Measurements from ENCODE around the gene PNMT. TPM values are rescaled to one million over a fixed set of nuclear protein-coding genes. Genes with fewer than 3 reads are reported as not detected.

Gene PNMT
- total and polyA plus RNA-seq, 2 of the 13 experiments (the other 11 are each of a cell fraction or from before 2014, with no cell fraction given), result 0.25 TPM; not detected in 1

DNA sequence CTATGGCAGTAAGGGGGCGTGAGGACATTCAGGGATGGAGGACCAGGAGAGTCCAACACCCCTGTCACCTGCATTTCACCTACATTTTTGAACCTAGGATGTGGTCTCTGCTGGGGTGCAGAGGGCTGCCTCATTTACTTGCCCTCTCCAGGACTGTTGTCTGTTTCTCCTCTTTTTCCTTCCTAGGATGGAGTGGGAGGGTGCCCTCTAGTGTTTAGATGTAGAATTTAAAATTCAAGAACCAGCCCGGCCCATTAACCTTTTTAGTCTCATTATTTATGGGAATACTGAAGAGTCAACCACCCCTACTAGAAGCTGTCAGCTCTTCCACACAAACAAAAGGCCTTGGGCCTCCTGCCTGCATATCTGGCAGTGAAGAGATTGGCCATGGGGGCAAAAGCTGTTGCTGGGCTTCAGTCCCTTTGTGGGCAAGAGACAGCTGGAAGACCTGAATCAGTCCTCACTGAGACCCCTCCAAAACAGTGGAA is 33.8 kb upstream of the PNMT start (continued):
- 0 out of 2 replicates have a peak, but pooled peaks have one; percentile 26 for TF ChIP-seq TBX2 (CRISPR knock-in tag; IDR thresholded peaks at IDR 0.05; ENCODE audit: borderline replicate concordance)
- 0 out of 2 replicates have a peak, but pooled peaks have one; percentile 21 for TF ChIP-seq ERF (CRISPR knock-in tag; IDR thresholded peaks at IDR 0.05)
- TF ChIP-seq ZNF501 (CRISPR knock-in tag; IDR thresholded peaks at IDR 0.05), result peak; percentile 70; the same call in 1 of the 2 replicates
- 0 out of 2 replicates have a peak, but pooled peaks have one; percentile 44 for TF ChIP-seq ZNF772 (CRISPR knock-in tag; IDR thresholded peaks at IDR 0.05)
- TF ChIP-seq STAG1 (CRISPR knock-in tag; IDR thresholded peaks at IDR 0.05), result peak; percentile 33

DNA sequence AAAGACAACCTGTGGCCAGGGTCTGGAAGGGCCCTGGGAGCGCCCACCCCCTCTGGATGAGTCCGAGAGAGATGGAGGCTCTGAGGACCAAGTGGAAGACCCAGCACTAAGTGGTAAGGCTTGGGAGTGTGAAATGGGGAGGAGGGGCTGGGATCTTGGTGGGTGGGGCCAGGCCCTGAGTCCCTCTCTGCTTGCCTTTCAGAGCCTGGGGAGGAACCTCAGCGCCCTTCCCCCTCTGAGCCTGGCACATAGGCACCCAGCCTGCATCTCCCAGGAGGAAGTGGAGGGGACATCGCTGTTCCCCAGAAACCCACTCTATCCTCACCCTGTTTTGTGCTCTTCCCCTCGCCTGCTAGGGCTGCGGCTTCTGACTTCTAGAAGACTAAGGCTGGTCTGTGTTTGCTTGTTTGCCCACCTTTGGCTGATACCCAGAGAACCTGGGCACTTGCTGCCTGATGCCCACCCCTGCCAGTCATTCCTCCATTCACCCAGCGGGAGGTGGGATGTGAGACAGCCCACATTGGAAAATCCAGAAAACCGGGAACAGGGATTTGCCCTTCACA is 32.6 kb upstream of the PNMT start:
- intact Hi-C loops (cut with micrococcal nuclease; ENCODE audit: unreplicated experiment) (no loop called here), in situ Hi-C loops (cut with HindIII; ENCODE audit: extremely low pct_ligation_motif_present, low pct_unique_long_range_greater_than_20kb) (no loop called here)
- peaks cover 3 to 26% of the 10 kb centered on the region in 2 experiments; a peak in 3 of 5 replicates for H3K27me3 ChIP-seq (ENCODE audit: control insufficient read depth in 1 of 2, insufficient read depth in 2 of 2, low read length in 2 of 2)
- FAIRE-seq (no peak), DNase-seq (ENCODE audit: low spot score) (no peak), ATAC-seq (no peak)
- H3K9ac ChIP-seq (ENCODE audit: insufficient read depth, low read depth, low read length), result peak overlapping the region; percentile 89; the same call in 1 of the 2 replicates
- no peaks in the 10 kb centered on the region for H4K20me1 ChIP-seq (ENCODE audit: insufficient read depth, low read length)
- H3K36me3 ChIP-seq (replicated peaks in 1 of 2; ENCODE audit: control insufficient read depth in 1 of 2, insufficient read depth in 2 of 2, low read length in 2 of 2), result no peaks in the 10 kb centered on the region; a peak in 1 of 5 replicates
- peak overlapping the region; percentile 99 for H3K4me2 ChIP-seq (ENCODE audit: low read depth, low read length)
- H3K9me3 ChIP-seq (ENCODE audit: low read length), result no peaks in the 10 kb centered on the region
- peaks cover 86% of the 10 kb centered on the region for H3K4me1 ChIP-seq (ENCODE audit: insufficient read depth, low read length)
- H3K27ac ChIP-seq (ENCODE audit: extremely low read length, insufficient read depth, low read length), result no peak overlapping the region
- 58% methylated on average over 8 of the region's 8 CpGs for WGBS (ENCODE audit: low lambda C conversion rate)
- ChIA-PET POLR2A (interaction anchor here (0.9 to 2.6 kb wide), 4 partner anchors 12 to 104 kb away, joined by 3 to 7 read pairs (median 4); partner anchors contain the start of gene ERBB2), CTCF (ENCODE audit: low intra/inter-chr PET ratio, low total read pairs) (interaction anchor here (2.8 to 5.6 kb wide), 2 partner anchors 13 to 18 kb away, joined by 12 to 70 read pairs; no protein-coding TSS in a partner anchor)
- TF ChIP-seq, protein P1, sequence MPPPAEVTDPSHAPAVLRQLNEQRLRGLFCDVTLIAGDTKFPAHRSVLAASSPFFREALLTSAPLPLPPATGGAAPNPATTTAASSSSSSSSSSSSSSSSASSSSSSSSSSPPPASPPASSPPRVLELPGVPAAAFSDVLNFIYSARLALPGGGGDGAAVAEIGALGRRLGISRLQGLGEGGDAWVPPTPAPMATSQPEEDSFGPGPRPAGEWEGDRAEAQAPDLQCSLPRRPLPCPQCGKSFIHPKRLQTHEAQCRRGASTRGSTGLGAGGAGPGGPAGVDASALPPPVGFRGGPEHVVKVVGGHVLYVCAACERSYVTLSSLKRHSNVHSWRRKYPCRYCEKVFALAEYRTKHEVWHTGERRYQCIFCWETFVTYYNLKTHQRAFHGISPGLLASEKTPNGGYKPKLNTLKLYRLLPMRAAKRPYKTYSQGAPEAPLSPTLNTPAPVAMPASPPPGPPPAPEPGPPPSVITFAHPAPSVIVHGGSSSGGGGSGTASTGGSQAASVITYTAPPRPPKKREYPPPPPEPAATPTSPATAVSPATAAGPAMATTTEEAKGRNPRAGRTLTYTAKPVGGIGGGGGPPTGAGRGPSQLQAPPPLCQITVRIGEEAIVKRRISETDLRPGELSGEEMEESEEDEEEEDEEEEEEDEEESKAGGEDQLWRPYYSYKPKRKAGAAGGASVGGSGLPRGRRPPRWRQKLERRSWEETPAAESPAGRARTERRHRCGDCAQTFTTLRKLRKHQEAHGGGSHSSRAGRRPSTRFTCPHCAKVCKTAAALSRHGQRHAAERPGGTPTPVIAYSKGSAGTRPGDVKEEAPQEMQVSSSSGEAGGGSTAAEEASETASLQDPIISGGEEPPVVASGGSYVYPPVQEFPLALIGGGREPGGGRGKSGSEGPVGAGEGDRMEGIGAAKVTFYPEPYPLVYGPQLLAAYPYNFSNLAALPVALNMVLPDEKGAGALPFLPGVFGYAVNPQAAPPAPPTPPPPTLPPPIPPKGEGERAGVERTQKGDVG (CRISPR knock-in tag; IDR thresholded peaks at IDR 0.05; ENCODE audit: borderline replicate concordance), result 0 out of 2 replicates have a peak, but pooled peaks have one; percentile 26
- TF ChIP-seq ZNF296 (CRISPR knock-in tag; conservative IDR thresholded peaks at IDR 0.05) (0 out of 2 replicates have a peak, but pooled peaks have one; percentile 36), HNRNPL (IDR thresholded peaks at IDR 0.05; ENCODE audit: low read depth, low read length) (0 out of 2 replicates have a peak, but pooled peaks have one; percentile 54), ZNF557 (CRISPR knock-in tag; IDR thresholded peaks at IDR 0.05) (no peak)
- TF ChIP-seq, protein P2, sequence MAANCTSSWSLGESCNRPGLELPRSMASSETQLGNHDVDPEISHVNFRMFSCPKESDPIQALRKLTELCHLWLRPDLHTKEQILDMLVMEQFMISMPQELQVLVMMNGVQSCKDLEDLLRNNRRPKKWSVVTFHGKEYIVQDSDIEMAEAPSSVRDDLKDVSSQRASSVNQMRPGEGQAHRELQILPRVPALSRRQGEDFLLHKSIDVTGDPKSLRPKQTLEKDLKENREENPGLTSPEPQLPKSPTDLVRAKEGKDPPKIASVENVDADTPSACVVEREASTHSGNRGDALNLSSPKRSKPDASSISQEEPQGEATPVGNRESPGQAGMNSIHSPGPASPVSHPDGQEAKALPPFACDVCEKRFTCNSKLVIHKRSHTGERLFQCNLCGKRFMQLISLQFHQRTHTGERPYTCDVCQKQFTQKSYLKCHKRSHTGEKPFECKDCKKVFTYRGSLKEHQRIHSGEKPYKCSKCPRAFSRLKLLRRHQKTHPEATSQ (CRISPR knock-in tag; IDR thresholded peaks at IDR 0.05; ENCODE audit: borderline replicate concordance), result no peak
- H3K4me3 ChIP-seq (replicated peaks in 1 of 3; ENCODE audit: insufficient read depth in 1 of 3, low read depth in 2 of 3, low read length in 3 of 3), result peak overlapping the region in 1 of 3 experiments; percentile 87; a peak in 1 of 6 replicates
- no TSS peak for BruUV-seq (replicated peaks)
- H2AFZ ChIP-seq (ENCODE audit: low read length), result no peak overlapping the region
- H3K79me2 ChIP-seq (ENCODE audit: insufficient read depth, low read length), result peaks cover 29% of the 10 kb centered on the region
